Fibroblast of skin of left biceps (primary cell): ENCODE results near the gene PRM3.

Experiments used
- DNase-seq, 2 experiments: peaks; one replicate each; pipeline ENCODE4 v3.0.0-alpha.2; 2013; ENCODE audit warnings: low read depth in 2 of 2

The PRM3 gene

DNA sequence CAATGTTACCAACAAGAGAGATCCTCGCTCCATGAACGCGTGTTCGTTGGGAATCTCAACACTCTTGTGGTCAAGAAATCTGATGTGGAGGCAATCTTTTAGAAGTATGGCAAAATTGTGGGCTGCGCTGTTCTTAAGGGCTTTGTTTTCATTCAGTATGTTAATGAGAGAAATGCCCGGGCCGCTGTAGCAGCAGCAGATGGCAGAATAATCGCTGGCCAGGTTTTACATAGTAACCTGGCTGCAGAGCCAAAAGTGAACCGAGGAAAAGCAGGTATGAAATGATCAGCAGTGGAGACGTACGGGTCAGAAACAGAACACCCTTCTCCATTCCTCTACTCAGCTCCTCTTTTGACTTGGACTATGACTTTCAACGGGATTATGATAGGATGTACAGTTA, 30.8 kb downstream of the PRM3 start:
- no peak for DNase-seq

DNA sequence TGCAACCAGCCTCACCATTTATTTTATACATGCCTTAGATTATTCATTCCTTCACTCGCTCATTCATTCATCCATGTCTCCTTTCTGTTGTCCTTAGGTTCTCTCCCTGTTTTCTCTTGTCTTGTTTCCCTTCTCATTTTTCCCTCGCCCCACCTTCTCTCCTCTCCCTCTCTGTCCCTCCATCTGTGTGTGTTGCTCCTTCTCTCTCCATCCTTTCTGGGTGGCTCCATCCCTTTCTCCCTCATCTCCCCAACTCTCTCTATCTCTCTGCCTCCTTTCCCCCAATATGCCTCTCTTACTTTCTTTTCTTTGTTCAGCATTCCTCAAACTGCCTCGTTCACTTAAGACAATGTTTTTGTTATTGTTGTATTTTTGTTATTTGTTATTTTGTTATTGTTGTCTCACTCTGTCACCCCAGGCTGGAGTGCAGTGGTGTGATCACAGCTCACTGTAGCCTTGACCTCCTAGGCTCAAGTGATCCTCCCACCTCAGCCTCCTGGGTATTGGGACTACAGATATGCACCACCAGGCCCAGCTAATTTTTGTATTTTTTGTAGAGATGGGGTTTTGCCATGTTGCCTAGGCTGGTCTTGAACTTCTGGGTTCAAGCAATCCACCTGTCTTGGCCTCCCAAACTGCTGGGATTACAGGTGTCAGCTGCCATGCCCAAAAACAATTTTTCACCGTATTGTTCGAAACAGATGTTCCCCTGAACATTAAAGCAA, 31.8 kb downstream of the PRM3 start:
- DNase-seq = no peak

DNA sequence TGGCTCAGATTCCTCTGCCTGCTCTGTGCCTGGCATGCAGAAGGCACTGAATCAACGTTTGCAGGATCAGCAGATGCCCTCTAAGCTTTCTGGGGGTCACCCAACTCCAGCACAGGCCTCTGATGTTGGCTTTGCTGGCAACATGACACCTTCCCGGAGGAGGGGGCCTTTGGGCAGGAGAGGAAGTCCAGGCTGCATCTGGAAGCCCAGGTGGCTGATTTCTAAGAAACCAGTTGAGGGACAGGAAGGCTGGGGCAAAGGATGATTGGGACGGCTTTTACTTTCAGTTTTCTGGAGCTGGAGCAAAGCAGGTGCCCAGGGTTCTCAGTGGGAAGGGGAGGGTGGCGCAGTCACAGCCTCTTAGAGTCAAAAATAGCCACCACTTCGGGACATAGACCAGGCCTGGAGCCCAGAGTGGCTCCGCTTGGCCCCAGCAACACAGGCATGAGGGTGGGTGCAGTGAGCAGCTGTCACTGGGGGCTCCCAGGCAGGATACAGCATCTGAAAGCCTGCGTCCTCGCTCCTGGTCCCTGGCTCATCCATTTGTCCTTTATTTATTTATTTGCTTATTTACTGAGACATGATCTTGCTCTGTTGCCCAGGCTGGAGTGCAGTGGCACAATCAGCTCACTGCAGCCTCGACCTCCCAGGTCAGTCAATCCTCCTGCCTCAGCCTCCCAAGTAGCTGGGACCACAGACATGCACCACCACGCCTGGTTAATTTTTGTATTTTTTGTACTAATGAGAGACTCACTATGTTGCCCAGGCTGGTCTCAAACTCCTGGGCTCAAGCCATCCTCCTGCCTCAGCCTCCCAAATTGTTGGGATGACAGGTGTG, 32.6 kb downstream of the PRM3 start:
- DNase-seq = no peak

DNA sequence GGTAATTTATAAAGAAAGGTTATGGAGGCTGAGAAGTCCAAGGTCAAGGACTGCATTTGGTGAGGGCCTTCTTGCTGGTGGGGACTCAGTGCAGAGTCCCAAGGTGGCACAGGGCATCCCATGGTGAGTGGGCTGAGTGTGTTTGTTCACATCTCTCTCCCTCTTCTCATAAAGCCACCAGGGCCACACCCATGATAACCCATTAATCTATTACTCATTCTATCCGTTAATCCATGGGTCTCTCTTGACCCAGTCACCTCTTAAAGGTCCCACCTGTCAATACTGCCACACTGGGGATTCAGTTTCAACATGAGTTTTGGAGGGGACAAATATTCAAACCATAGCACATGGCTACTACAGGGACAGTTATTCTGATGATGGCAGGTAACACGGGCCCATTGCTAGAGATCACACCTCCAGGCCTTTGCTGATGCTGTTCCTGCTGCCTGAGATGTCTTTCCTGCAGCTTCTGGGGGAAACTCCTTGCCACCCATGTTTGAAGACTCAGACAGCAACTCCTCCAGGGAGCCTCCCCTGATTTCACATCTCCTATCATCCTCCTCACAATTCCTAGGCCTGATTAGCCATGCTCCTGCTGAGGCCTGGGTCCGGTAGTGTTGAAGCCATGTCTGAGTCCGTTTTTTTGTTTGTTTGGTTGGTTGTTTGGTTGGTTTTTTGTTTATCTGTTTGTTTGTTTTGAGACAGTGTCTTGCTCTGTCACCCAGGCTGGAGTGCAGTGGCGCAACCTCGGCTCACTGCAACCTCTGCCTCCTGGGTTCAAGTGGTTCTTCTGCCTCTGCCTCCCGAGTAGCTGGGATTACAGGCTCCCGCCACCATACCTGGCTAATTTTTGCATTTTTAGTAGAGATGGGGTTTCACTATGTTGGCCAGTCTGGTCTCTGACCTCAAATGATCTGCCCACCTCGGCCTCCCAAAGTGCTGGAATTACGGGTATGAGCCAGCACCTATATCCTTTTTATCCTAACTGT, 33.5 kb downstream of the PRM3 start:
- no peak for DNase-seq

DNA sequence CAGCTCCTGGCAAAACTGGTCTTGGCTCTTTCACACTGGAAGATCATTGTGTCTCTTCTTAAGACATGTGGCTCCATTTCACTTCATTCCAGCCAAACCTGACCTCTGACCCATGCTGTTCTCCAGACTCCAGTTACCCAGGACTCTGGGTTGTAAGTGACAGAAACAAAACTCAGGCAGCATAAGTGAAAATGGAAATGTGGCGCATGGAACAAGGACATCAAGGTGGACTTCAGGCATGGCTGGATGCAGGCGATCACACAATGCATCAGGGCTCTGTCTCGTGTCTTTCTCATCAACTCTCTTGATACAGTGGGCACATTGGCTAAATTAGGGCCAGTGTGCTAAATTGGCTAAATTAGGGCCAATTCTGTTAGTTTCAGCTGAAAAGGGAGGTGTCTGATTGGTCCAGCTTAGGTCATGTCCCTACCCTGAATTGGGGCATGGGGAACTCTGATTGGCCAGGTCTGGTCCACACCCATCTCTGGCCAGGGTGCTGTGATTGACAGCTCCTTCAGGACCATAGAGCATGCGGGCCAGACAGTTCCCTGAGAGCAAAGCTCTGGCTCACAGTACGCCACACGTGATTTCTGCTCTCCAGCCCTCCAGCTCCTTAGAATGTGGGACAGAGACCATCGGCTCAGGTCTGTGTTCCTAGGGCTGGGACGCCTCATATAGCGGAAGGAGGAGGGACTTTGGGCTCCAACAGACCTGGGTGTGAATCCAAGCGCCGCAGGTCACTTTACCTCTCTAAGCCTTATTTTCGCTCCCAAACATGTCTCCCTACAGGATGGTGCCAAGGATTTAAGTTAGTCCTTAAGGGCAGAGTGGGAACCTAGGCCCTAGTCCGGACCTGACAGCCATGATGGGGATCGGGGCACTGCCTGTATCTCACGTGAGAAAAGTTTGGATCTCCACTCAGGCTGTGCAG, 34.9 kb downstream of the PRM3 start:
- DNase-seq = no peak

DNA sequence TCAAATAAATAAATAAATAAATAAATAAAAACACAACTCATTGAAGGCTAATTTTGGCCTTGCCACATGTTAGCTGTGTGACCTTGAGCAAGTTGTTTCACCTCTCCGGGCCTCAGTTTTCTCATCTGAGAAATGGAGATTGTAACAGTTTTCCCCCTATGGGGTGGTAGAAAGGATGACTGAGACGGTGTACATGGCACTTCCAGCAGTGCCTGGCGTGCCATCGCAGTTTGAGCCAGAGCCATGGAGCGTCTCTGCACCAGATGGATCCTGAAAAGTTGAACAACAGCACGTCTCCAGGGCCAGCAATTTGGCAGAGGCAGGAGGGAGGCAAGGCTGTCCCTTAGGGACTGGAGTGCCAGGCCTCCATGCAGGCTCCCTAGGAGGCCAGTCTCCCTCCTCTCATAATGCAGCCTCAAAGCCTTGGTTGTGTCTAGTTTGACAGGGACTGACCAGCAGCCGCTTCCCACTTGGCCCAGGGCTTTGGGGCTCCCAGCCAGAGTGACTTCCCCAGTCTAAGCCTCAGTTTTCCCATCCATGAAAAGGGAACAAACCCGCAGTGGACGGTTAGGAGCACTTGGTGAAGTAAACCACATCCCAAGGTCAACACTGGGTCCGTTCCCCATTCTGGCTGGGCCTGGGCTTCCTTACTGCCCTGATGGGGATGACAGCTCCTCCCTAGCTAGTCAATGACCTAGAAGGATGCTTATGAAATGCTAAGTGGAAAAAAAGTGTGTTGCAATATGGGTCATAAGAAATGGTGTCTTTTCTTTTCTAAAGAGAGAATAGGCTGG, 36.8 kb downstream of the PRM3 start:
- DNase-seq = no peak

DNA sequence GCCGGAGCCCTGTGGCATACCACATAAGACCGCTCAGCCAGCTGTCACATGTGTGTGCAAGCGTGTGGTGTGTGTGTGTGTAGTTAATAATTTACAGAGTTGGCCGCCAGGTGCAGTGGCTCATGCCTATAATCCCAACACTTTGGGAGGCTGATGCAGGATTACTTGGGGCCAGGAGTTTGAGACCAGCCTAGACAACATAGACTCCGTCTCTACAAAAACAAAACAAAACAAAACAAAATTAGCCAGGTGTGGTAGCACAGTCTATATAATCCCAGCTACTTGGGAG, 37.8 kb downstream of the PRM3 start:
- DNase-seq = no peak

DNA sequence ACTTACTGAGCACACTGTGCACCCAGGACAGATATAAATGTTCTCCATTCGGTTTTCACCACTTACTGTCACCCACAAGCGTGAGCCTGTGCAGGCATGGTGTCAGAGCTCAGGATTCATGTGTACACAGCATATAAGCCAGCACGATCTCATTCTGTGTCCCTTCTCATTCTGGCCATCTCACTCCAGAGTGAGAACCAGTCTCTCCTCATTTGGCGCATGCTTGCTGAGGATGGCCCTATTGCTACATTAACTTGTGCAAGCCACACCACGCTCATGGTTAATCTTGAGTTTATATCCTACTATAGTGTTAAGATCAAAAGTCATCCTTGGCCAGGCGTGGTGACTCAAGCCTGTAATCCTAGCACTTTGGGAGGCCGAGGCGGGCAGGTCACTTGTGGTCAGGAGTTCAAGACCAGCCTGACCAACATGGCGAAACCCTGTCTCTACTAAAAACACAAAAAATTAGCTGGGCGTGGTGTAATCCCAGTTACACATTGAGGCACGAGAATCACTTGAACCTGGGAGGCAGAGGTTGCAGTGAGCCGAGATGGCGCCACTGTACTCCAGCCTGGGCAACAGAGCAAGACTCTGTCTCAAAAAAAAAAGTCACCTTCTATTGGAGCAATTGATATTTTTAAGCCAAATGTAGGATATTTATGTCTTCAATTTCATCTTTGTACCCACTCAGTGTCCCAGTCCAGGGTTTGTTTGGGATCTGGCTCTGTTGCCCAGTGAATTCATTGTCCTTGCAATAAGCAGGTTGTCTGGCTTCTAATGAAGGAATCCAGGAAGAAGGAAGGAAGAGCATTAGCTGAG, 38.3 kb downstream of the PRM3 start:
- no peak for DNase-seq

DNA sequence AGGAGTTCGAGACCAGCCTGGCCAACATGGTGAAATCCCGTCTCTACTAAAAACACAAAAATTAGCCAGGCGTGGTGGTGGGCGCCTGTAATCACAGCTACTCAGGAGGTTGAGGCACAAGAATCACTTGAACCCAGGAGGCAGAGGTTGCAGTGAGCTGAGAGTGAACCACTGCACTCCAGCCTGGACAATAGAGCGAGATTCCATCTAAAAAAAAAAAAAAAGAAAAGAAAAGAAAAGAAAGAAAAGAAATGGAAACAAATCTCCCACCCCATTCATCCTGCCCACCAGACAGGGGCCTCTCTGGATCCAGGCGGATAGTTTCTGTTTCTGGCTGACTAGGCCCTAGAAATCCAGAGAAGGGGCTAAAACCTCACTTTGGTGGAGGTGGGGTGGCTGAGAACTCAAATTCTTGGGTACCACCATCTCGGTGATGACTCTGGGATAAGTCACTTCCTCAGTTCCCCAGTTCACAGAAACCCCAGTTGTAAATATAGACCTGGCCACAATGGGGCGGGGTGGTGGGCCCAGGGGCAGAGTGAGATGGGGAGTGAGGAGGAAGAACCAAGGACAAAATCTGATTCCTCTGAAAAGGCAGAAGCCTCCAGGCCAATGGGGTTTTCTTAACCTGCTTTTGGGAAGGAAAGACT, 39.6 kb downstream of the PRM3 start:
- DNase-seq = no peak

DNA sequence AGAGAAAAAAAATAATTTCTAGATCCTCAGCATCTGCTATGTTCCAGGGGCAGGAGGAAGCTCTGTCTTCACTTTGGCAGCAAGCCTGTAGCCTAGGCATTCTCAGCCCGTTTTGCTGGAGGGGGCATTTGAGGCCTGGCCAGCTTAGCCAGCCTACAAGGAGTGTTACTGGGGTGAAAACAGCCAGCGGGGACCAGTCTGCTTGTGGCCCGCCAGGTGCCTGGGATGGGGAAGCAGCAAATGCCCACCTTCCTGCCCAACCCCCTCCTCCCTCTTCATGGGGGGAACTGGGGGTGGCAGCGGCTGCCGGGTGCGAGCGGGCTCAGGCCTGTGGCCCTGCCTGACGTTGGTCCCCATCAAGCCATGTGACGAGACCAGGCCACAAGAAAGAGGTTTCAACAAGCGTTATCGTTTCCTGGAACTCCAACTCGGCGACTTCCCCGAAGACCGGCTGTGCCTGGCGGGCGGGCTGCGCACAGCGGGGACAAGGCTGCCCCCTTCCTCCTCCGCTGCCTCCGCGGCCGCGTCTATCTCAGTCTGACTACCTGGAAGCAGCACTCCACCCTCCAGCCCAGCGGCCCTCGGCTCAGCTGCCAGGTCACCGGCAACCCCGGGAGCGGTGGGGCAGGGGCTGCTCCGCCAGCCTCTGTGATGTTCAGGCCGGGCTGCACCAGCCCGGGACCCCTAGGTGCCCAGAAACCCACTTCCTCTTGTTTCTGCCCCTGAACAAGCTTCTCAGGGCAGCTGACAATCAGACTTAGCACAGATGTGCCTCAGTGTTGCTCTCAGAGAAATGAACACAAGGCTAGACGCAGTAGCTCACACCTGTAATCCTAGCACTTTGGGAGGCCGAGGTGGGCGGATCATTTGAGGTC, 40.3 kb downstream of the PRM3 start:
- no peak for DNase-seq

DNA sequence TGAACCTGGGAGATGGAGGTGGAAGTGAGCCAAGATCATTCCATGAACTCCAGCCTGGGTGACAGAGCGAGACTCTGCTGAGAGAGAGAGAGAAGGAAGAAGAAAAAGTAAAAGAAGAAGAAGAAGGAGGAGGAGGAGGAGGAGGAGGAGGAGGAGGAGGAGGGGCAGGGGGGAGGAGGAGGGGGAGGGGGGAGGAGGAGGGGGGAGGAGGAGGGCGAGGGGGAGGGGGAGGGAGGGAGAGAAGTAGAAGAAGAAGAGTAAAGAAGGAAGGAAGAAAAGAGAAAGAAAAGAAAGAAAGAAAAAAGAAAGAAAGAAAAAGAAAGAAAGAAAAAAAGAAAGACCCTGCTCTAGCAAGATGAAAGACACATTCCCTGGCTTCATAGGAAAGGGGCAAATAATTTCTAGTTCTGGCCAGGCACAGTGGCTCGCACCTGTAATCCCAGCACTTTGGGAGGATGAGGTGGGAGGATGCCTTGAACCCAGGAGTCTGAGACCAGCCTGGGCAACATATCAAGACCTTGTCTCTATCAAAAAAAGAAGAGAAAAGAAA, 41.1 kb downstream of the PRM3 start:
- no peak for DNase-seq

DNA sequence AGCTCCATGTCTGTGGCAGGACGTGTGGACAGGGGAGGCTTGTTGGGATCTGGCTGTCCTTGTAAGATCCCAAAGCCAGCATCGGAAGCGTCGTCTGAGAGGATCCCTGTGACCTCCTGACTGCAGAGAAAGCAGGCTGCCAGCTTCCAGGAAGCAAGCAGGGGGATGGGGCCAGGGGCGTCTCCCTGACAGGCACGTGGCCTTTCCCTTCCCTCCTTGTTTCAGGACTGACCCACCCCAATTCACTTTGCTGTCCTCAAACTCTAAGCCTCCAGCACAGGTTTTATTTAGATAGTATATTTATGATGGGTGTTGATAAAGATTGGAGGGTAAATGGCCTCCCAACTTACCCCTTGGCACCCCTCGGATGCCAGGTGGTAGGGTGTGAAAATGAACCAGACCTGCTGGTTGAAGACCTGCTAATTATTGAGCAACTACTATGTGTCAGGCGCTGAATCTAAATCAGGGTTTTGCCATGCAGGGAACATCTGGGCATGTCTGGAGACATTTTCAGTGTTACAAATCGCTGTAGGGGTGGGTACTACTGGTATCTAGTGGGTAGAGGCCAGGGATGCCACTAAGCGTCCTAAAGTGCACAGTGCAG, 42.0 kb downstream of the PRM3 start:
- DNase-seq = no peak

DNA sequence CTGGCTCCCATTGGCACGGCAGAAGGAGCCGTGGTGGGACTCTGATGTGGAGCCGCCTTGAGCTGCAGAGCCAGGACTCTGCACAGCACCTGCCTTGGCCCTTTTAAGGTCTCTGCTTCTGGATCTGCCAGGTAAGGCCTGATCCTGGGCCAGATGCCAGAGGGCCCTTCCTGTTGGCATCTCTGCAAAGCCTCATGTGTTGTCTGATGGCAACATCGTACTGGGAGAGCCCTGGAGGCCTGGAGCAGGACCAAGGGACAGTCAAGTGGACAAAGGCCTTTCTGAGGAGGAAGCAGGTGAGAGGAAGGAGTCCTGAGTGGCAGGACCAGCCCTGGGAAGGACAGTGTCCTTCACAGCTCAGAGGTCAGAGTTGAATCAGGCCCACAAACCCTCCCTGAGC, 43.5 kb downstream of the PRM3 start:
- no peak for DNase-seq

DNA sequence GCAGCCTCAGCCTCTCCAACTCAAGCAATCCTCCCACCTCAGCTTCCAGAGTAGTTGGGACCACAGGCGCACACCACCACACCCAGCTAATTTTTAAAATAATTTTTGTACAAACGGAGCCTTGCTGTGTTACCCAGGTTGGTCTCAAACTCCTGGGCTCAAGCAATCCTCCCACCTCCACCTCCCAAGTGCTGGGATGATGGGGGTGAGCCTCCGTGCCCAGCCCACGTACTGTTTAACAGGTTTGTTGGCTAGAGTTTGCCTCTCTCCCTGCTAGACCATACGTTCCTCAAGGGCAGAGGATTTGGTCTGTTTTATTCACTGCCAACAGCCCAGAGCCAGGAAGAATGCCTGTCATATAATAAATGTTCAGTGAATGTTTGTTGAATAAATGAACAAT, 44.0 kb downstream of the PRM3 start:
- no peak for DNase-seq

DNA sequence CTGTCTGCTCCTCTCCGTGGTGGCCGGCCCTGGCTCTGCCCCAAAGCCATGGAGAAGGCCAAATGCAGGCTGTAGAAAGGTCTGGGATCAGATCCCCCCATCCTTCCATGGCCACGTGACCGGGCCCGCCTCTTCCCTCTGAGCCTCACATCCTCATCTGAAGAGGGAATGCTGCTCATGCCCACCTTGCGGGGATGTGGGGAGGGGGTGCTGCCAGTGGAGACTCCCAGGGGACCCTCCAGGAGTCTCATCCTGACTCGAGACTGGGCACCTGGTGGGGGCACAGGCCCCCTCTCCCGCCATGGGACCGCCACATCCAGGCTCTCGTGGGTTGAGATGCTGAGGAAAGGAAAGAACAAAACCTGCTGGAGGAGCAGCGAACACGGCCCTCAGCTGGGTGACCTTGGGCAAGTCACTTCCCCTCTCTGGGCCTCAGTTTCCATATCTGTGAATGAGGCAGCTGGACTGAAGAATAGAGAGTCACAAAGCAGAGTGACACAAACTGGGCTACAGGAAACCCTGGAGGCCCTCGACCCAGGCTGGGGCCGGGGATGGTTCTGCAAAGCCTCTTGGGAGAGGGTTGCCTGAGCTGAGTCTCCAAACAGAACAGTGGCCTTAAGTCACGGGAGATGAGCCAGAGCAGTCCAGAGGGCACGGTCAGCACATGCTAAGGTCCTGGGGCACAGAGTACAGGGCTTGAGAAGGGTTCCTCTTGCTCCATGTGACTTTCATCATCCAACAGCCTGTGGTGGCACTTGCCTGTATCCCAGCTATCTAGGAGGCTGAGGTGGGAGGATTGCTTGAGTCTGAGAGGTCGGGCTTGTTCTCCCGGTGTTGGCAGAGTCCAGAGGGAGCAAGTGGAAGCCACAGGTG, 47.5 kb downstream of the PRM3 start:
- DNase-seq = no peak
